GM23248 (cell line): ENCODE measurements around the gene NSD2. TPM values are rescaled to one million over a fixed set of nuclear protein-coding genes. Genes with fewer than 3 reads are reported as not detected.

ENCODE experiments used
- DNase-seq: peaks from one replicate; pipeline ENCODE4 v3.0.0-alpha.2; 2015
- H2AFZ ChIP-seq: fragments of 200-600 bp; sonication (generic); 2 replicates; pipeline ENCODE4 v1.6.1; 2016; ENCODE audit warnings: antibody characterized with exemption
- H3F3A ChIP-seq: fragments of 200-600 bp; sonication (generic); 2 replicates; pipeline ENCODE4 v1.6.1; 2016; ENCODE audit warnings: mild to moderate bottlenecking, antibody characterized with exemption, mixed run types; ENCODE audit not compliant: insufficient read depth
- H3K27ac ChIP-seq: fragments of 200-600 bp; sonication (generic); 2 replicates; pipeline ENCODE4 v1.5.1; 2016; ENCODE audit warnings: mild to moderate bottlenecking
- H3K27me3 ChIP-seq: fragments of 200-600 bp; sonication (generic); replicated peaks from 2 replicates; pipeline ENCODE4 v1.6.1; 2016; ENCODE audit warnings: mild to moderate bottlenecking; ENCODE audit not compliant: insufficient read depth
- H3K36me3 ChIP-seq: fragments of 200-600 bp; sonication (generic); 2 replicates; pipeline ENCODE4 v1.6.1; 2016; ENCODE audit warnings: low read depth, mild to moderate bottlenecking
- H3K4me1 ChIP-seq: fragments of 200-600 bp; sonication (generic); 2 replicates; pipeline ENCODE4 v1.6.1; 2016; ENCODE audit warnings: mild to moderate bottlenecking; ENCODE audit not compliant: insufficient read depth
- H3K4me2 ChIP-seq: fragments of 200-600 bp; sonication (generic); one replicate; pipeline ENCODE4 v1.6.1; 2016; ENCODE audit warnings: mild to moderate bottlenecking; ENCODE audit not compliant: unreplicated experiment
- H3K4me3 ChIP-seq: fragments of 200-600 bp; sonication (generic); 2 replicates; pipeline ENCODE4 v1.5.1; 2016; ENCODE audit warnings: mild to moderate bottlenecking
- H3K79me2 ChIP-seq: fragments of 200-600 bp; sonication (generic); 2 replicates; pipeline ENCODE4 v1.6.1; 2016; ENCODE audit warnings: mild to moderate bottlenecking; ENCODE audit not compliant: insufficient read depth
- H3K9ac ChIP-seq: fragments of 200-600 bp; sonication (generic); 2 replicates; pipeline ENCODE4 v1.6.1; 2016; ENCODE audit warnings: mild to moderate bottlenecking
- H3K9me2 ChIP-seq: fragments of 200-600 bp; sonication (generic); 2 replicates; pipeline ENCODE4 v1.6.1; 2016; ENCODE audit warnings: mixed run types, mild to moderate bottlenecking, moderate library complexity; ENCODE audit not compliant: insufficient read depth
- H3K9me3 ChIP-seq: fragments of 200-600 bp; sonication (generic); one replicate; pipeline ENCODE4 v1.6.1; 2017; ENCODE audit warnings: low read depth
- H4K20me1 ChIP-seq: fragments of 200-600 bp; sonication (generic); 2 replicates; pipeline ENCODE4 v1.6.0; 2016; ENCODE audit not compliant: insufficient read depth
- EZH2 ChIP-seq: fragments of 200-600 bp; sonication (generic); IDR thresholded peaks from 2 replicates; pipeline ENCODE4 v1.6.1; 2018; ENCODE audit warnings: antibody characterized with exemption, mild to moderate bottlenecking; ENCODE audit not compliant: insufficient read depth, poor library complexity, severe bottlenecking
- EZH2phosphoT487 ChIP-seq: fragments of 200-600 bp; sonication (generic); IDR thresholded peaks from 2 replicates; pipeline ENCODE4 v1.6.1; 2018; ENCODE audit warnings: antibody characterized with exemption, moderate library complexity, mild to moderate bottlenecking, low read depth; ENCODE audit not compliant: insufficient read depth
- WGBS, 2 experiments: methylation state at CpG; one replicate each; pipeline ENCODE4 v1.1.6; 2015 to 2017; ENCODE audit warnings: low lambda C conversion rate in 2 of 2, low coverage in 1 of 2; ENCODE audit errors: missing lambda C conversion rate in 2 of 2; 5-methylcytosine and 5-hydroxymethylcytosine counted together
- in situ Hi-C: fragments of 300-500 bp; cut with MboI; formaldehyde crosslinking; loops from 2 replicates; pipeline ENCODE4 v1.15.0; 2020
- polyA plus RNA-seq: library from polyadenylated mRNA; unstranded; fragments of >200 nt; fragmentation: Nextera tagmentation; extraction: Ambion mirVana; gene quantifications from 2 replicates; pipeline ENCODE4 v1.2.1, GENCODE V29; 2016
- total RNA-seq: library from RNA; depleted of rRNA; stranded (reverse); fragments of >200 nt; shearing (Covaris generic); gene quantifications from 2 replicates; pipeline ENCODE4 v1.2.3, GENCODE V29; 2014

Gene NSD2
- total and polyA plus RNA-seq, 2 experiments from 2014 or later = 20.1 to 32.4 TPM

DNA sequence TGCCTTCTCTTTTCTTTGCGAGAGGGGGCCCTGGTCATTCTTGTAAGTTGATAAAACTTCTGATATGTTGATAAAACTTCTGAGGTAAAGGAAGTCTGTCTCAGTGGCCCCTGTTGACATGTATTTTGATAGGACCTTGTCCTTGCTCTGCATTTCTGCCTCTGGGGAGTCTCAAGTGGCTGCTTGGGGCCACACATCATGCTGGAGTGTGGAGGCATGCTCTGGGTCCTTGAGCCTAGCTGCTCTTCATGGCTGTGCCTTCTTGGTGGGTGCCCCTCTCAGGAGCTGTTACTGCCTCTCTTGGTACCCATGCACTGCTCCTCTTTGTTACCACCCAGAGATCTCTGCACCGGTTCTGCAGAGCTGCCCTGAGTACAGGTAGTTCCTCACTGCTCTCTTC lies 14.2 kb downstream of the NSD2 start:
- no peak overlapping the region for H3K4me3 ChIP-seq
- H3K27ac ChIP-seq = no peak overlapping the region
- H3K27me3 ChIP-seq = no peaks in the 10 kb centered on the region
- in situ Hi-C loops = no loop called here
- no peaks in the 10 kb centered on the region for H4K20me1 ChIP-seq
- H3K36me3 ChIP-seq = no peaks in the 10 kb centered on the region
- no peak overlapping the region for H2AFZ ChIP-seq
- no peak overlapping the region for H3K9ac ChIP-seq
- 98 to 100% methylated on average over 2 of the region's 2 CpGs for WGBS, 2 experiments
- H3K79me2 ChIP-seq = peaks cover 100% of the 10 kb centered on the region
- H3K4me1 ChIP-seq = peaks cover 14% of the 10 kb centered on the region; the same call in 1 of the 2 replicates
- H3K4me2 ChIP-seq = no peak overlapping the region
- no peak for TF ChIP-seq EZH2
- no peak for TF ChIP-seq EZH2phosphoT487
- H3K9me2 ChIP-seq = no peaks in the 10 kb centered on the region
- DNase-seq = no peak
- no peaks in the 10 kb centered on the region for H3K9me3 ChIP-seq
- H3F3A ChIP-seq = 0 out of 2 replicates have a peak, but pooled peaks cover 10% of the 10 kb centered on the region

DNA sequence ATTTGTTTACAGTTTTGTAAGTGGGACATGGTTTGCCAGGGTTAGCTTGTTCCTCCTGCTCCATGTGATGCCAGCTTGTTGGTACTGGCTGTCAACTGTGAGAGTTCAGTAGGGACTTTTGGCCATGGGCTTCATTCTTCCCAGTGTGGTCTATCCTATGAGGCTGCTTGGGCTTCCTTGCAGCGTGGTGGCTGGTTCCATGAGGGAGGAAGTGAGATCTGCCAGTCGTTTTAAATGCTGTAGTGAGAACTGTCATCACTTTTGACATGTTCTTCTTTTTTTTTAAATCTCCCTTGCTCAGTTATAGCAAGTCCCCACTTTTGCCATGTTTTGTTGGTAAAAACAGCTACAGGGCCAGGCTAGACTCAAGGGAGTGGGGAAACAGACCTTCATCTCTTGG lies 15.9 kb downstream of the NSD2 start:
- H3F3A ChIP-seq = 0 out of 2 replicates have a peak, but pooled peaks cover 10% of the 10 kb centered on the region
- no peaks in the 10 kb centered on the region for H3K9me2 ChIP-seq
- H3K36me3 ChIP-seq = no peaks in the 10 kb centered on the region
- in situ Hi-C loops = no loop called here
- H4K20me1 ChIP-seq = no peaks in the 10 kb centered on the region
- peaks cover 100% of the 10 kb centered on the region for H3K79me2 ChIP-seq
- 74 to 83% methylated on average over 2 of the region's 2 CpGs for WGBS, 2 experiments
- no peaks in the 10 kb centered on the region for H3K27me3 ChIP-seq
- no peak overlapping the region for H3K4me3 ChIP-seq
- H3K4me2 ChIP-seq = no peak overlapping the region
- H2AFZ ChIP-seq = no peak overlapping the region
- no peak for DNase-seq
- no peaks in the 10 kb centered on the region for H3K9me3 ChIP-seq
- H3K27ac ChIP-seq = no peak overlapping the region
- peaks cover 9% of the 10 kb centered on the region; the same call in 1 of the 2 replicates for H3K4me1 ChIP-seq
- no peak overlapping the region for H3K9ac ChIP-seq
- no peak for TF ChIP-seq EZH2
- TF ChIP-seq EZH2phosphoT487 = no peak

DNA sequence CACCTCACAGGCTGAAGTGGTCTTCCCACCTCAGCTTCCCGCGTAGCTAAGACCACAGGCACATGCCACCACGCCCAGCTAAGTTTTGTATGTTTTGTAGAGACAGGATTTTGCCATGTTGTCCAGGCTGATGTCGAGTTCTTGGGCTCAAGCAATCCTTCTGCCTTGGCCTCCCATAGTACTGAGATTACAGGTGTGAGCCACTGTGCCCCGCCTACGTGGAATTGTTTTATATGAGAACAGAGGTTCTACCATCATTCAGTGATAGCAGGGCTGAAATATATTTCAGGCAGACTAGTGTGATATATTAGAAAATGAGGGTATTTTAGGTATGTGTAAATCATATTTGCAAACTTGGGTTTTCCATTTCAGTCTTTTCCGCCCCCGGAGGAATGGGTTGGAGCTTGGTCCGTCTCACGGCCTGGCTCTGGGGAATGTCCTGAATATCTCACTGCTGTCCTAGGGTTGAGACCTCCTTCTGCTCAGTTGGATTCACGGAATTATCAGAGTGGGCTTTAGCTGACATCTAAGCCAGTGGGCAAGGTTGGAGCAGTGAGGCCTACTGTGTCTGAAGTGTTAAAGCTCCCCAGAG lies 19.9 kb downstream of the NSD2 start:
- Histone ChIP-seq H3K27me3 (no peaks in the 10 kb centered on the region), H3K4me1 (peaks cover 13% of the 10 kb centered on the region; the same call in 1 of the 2 replicates), H3K9me3 (no peaks in the 10 kb centered on the region), H3K4me3 (no peak overlapping the region), H4K20me1 (no peaks in the 10 kb centered on the region), H3K9ac (no peak overlapping the region), H3K36me3 (no peaks in the 10 kb centered on the region), H3K9me2 (no peaks in the 10 kb centered on the region), H3F3A (0 out of 2 replicates have a peak, but pooled peaks cover 10% of the 10 kb centered on the region), H2AFZ (no peak overlapping the region), H3K4me2 (no peak overlapping the region), H3K27ac (no peak overlapping the region), H3K79me2 (peaks cover 100% of the 10 kb centered on the region)
- 98 to 99% methylated on average over 11 of the region's 11 CpGs for WGBS, 2 experiments
- TF ChIP-seq EZH2phosphoT487 = no peak
- no peak for TF ChIP-seq EZH2
- no peak for DNase-seq
- in situ Hi-C loops = no loop called here

DNA sequence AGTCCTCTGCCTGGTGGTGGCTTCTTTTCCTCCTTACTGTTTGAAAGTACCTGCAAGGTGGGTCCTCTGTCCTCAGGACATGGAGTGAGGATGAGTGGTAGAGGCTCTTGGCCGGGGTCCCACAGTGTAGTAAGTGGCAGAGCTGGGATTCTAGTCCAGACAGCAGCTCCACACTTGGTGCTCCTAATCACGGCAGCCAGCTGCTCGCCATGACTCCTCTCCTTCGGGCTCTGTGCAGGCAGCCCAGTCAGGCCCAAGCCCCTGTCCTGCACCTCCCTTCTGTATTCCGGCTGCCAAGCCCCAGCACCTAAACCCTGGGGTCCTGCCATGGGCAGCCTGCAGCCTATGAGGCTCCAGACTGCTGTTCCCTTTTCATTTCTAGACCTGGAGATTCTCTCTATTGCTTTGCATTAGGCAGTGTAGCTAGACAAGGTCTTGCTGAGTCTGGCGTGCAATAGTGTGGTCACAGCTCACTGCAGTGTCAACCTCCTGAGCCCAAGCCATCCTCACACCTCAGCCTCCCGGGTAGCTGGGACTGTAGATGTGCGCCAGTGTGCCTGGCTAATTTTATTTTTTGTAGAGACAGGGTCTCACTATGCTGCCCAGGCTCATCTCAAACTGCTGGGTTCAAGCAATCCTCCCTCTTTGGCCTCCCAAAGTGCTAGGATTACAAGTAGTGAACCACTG lies 24.9 kb downstream of the NSD2 start:
- 91 to 96% methylated on average over 8 of the region's 8 CpGs for WGBS, 2 experiments
- in situ Hi-C loops = no loop called here
- Histone ChIP-seq H3K36me3 (no peaks in the 10 kb centered on the region), H3K4me2 (no peak overlapping the region), H3K79me2 (peaks cover 100% of the 10 kb centered on the region), H3K9me2 (no peaks in the 10 kb centered on the region), H4K20me1 (peaks cover 5% of the 10 kb centered on the region; the same call in 1 of the 2 replicates), H3K9me3 (no peaks in the 10 kb centered on the region), H2AFZ (no peak overlapping the region), H3K4me1 (peaks cover 4% of the 10 kb centered on the region; the same call in 1 of the 2 replicates), H3F3A (peaks cover 11% of the 10 kb centered on the region), H3K9ac (no peak overlapping the region), H3K27me3 (no peaks in the 10 kb centered on the region), H3K27ac (no peak overlapping the region), H3K4me3 (no peak overlapping the region)
- no peak for DNase-seq
- TF ChIP-seq EZH2 (no peak), EZH2phosphoT487 (no peak)
